Neuron (in vitro differentiated cells): Measurements from ENCODE around the gene FAM13A.

ENCODE experiments used
- H2AFZ ChIP-seq: one replicate; pipeline ENCODE4 v1.6.1; 2013; ENCODE audit warnings: low read depth, mild to moderate bottlenecking, inconsistent platforms, low read length, moderate library complexity
- H3K27me3 ChIP-seq: one replicate; pipeline ENCODE4 v1.6.1; 2013; ENCODE audit warnings: low read length; ENCODE audit not compliant: insufficient read depth
- H3K36me3 ChIP-seq: one replicate; pipeline ENCODE4 v1.6.1; 2013; ENCODE audit warnings: low read length; ENCODE audit not compliant: insufficient read depth
- H3K4me1 ChIP-seq: one replicate; pipeline ENCODE4 v1.6.1; 2013; ENCODE audit warnings: low read length; ENCODE audit not compliant: insufficient read depth
- H3K4me3 ChIP-seq: 2 replicates; pipeline ENCODE4 v1.5.1; 2013; ENCODE audit warnings: mild to moderate bottlenecking, low read length, moderate library complexity
- H3K9me3 ChIP-seq: one replicate; pipeline ENCODE4 v1.6.1; 2013; ENCODE audit warnings: low read length

The FAM13A gene

DNA sequence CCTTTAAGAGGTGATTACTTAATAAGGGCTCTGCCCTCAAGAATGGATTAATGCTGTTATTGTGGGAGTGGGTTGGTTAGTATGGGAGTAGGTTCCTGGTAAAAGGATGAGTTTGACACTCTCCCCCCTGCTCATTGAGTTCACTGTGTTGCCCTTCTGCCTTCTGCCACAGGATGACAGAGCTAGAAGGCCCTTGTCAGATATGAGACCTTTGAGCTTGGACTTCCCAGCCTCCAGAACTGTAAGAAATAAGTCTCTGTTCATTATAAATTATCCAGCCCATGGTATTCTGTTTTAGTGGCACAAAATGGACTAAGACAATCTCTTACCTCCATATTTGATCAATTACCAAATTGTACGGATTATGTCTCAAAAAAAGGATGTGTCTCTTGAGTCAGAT, 245.1 kb downstream of the FAM13A start:
- Histone ChIP-seq H2AFZ (no peak overlapping the region), H3K27me3 (no peaks in the 10 kb centered on the region), H3K4me3 (no peak overlapping the region), H3K9me3 (peaks cover 2% of the 10 kb centered on the region), H3K4me1 (peaks cover 7% of the 10 kb centered on the region), H3K36me3 (no peaks in the 10 kb centered on the region)

DNA sequence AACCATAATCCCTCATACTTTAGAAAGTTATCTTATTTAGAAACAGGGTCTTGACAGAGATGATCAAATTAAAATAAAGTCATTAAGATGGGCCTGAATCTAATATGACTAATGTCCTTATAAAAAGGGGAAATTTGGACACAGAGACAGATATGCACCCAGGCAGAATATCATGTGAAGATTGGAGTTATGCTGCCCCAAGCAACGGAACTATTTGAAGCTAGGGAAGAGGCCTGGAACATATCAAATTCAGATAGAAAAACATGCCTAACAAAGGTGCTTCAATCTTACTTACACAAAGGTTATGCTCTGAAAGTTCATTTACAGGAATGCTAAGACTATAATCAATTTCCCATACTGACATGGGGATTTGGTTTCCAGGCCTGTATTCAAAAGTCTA, 246.7 kb downstream of the FAM13A start:
- Histone ChIP-seq H3K4me1 (no peaks in the 10 kb centered on the region), H3K4me3 (no peak overlapping the region), H3K9me3 (peaks cover 2% of the 10 kb centered on the region), H3K36me3 (no peaks in the 10 kb centered on the region), H2AFZ (no peak overlapping the region), H3K27me3 (no peaks in the 10 kb centered on the region)

DNA sequence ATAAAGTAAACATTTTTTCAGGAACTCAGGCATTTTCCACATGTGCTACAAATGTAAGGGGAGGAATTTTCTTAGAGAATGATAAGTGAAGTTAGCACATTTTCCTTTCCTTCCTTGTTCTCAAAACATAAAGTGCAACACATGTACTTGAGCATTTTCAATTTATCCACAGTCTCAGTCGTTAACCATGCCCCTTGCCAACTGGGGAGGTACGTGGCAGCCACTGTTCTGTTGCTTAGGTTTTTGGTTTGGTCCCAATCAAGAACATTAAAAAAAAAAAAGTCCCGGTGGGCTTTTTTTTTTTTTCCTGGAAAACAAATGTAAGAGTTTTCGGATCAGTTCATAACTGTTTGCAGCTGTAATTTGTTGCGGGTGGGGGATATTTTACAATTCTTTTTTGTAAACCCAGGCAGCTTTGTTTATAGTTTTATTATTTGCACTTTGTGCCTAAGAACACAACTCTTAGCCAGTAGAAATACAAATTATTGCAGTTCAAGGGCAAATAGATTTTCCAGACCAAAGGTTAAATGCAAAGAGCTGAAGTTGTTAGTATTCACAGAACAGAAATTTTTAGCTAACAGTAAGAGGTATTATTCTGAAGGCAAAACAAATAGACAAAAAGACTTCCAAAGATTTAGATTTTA, 247.3 kb downstream of the FAM13A start:
- Histone ChIP-seq H3K36me3 (no peaks in the 10 kb centered on the region), H3K27me3 (no peaks in the 10 kb centered on the region), H3K4me1 (no peaks in the 10 kb centered on the region), H3K9me3 (peaks cover 2% of the 10 kb centered on the region), H3K4me3 (no peak overlapping the region), H2AFZ (no peak overlapping the region)

DNA sequence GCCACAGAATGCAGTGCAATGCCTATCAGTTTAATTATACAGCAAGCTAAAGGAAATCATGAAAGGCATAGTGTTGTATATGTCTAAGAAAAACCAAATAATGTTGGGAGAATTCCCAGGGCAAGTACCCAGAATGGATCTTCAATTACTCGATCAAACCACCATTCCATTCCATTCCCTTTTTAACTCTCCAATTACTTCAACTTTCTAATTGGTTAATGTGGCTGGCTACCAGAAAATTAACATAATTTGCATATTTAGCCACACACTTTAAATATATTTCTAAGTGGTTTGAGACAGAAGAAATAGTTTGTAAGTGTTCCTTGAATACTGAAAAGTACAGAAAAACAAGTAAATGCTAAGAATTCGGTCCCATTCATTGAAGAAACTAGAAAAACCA, 247.9 kb downstream of the FAM13A start:
- Histone ChIP-seq H3K4me1 (no peaks in the 10 kb centered on the region), H3K36me3 (no peaks in the 10 kb centered on the region), H2AFZ (no peak overlapping the region), H3K9me3 (peaks cover 2% of the 10 kb centered on the region), H3K4me3 (no peak overlapping the region), H3K27me3 (no peaks in the 10 kb centered on the region)

DNA sequence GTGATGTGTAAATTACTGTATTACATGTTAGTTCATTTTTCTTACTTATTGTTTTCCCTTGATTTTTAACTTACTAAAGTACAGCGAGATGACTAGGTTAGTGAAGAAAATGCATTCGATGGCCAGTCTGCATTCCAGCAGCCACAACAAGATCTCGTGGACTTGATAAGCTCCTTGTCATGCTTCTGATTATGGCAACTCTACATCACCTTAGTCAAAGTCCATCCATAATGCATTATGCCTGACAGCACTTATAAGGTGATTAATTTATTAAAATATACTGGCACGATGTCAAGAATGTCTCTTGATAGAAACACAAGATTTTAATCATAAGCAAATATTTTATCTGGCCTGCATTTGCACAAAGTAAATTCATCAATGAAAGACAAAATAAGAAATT, 249.5 kb downstream of the FAM13A start:
- Histone ChIP-seq H3K36me3 (no peaks in the 10 kb centered on the region), H3K4me1 (no peaks in the 10 kb centered on the region), H3K9me3 (peaks cover 2% of the 10 kb centered on the region), H3K27me3 (no peaks in the 10 kb centered on the region), H2AFZ (no peak overlapping the region), H3K4me3 (no peak overlapping the region)

DNA sequence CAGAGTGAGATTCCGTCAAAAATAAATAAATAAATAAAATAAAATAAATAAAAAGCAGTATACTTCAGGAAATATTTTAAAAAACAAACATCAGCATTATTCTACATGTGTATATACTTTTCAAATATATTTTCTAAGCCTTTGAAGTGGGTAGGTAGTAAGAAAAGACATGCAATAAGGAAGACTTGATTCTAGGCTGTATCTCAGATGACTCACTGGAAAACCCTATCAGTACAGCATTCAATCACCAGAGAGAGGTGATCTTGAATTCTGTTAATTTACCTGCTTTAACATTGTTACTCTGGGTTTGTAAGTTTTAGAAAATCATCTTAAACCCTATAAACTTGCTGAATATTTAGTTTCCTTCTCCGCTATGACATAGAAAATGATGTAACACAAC, 252.8 kb downstream of the FAM13A start:
- H3K4me3 ChIP-seq = no peak overlapping the region
- no peaks in the 10 kb centered on the region for H3K4me1 ChIP-seq
- H2AFZ ChIP-seq = no peak overlapping the region
- no peaks in the 10 kb centered on the region for H3K9me3 ChIP-seq
- H3K36me3 ChIP-seq = no peaks in the 10 kb centered on the region
- H3K27me3 ChIP-seq = no peaks in the 10 kb centered on the region

DNA sequence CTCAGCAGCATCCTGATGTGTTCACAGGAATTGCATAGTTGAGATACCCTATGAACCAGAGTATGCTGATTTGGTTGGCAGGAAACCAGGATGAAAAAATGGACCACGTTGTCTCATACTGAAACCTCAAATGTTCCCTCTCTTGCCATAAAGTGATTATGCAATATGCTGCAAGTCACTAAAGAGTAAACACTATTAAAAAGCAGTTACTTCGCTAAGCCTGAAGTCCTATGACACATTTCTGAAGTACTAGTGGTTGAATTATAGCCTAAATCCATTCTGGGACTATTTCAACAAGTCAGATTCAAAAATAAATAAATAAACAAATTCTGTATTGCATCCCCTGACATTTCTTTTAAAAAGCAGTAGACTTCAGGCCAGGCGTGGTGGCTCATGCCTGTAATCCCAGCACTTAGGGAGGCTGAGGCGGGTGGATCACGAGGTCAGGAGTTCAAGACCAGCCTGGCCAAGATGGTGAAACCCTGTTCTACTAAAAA, 253.3 kb downstream of the FAM13A start:
- Histone ChIP-seq H3K4me1 (peaks cover 1% of the 10 kb centered on the region), H3K27me3 (no peaks in the 10 kb centered on the region), H3K9me3 (no peaks in the 10 kb centered on the region), H3K36me3 (no peaks in the 10 kb centered on the region), H2AFZ (no peak overlapping the region), H3K4me3 (no peak overlapping the region)

DNA sequence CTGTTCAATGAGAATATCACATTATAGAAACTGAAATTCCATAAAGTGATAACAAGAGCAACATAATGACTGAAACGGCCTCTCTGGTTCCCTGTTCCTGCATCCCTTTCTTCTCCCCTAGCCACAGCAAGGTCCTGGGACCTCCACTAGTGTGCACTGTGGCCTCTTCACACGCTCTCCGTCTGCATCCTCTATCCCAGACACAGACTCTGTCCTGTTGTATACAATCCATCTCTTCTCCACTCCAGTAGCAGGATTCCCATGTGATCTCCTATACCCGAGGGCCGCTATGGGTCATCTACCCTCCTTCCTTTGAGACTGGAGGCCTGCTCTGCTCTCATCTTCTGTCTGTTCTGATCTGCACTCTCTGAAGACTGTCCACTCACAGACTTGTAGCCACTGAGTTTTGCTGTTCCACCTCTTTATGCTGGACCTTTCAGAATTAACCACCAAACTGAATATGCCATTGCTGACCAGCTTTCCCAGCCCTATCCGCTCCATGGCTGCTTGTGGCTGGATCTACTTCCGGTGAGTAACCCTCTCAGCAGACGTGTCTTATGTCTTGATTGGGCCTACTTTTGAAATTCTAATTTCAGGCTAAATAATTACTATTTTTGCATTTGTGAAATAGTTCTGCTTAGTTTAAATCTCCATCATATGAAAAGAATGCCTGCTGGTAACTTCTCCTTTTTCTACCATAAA, 254.2 kb downstream of the FAM13A start:
- H3K4me3 ChIP-seq = no peak overlapping the region

DNA sequence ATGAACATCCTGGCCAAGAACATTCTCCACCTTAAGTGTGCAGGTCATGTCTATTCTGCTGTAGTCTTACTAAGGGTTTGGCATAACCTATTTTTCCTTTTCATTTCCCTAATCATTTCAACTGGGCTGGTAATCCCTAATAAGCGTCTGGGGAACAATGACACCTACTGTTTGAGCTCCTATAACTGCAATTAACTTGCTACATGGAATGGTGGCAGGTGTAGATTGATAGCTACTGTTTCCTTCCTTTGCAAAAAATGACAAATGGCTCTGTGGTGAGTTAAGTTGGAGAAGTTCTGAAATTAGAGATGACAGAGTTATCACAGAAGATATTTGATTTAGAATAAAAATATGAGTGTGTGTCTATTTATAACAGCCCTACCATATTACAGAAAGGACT, 254.8 kb downstream of the FAM13A start:
- H2AFZ ChIP-seq = no peak overlapping the region

More for the DNA sequence above, 254.2 kb downstream of the FAM13A start:
- no peak overlapping the region for H2AFZ ChIP-seq
- no peaks in the 10 kb centered on the region for H3K27me3 ChIP-seq
- H3K9me3 ChIP-seq = no peaks in the 10 kb centered on the region
- H3K4me1 ChIP-seq = peaks cover 10% of the 10 kb centered on the region
- H3K36me3 ChIP-seq = no peaks in the 10 kb centered on the region

DNA sequence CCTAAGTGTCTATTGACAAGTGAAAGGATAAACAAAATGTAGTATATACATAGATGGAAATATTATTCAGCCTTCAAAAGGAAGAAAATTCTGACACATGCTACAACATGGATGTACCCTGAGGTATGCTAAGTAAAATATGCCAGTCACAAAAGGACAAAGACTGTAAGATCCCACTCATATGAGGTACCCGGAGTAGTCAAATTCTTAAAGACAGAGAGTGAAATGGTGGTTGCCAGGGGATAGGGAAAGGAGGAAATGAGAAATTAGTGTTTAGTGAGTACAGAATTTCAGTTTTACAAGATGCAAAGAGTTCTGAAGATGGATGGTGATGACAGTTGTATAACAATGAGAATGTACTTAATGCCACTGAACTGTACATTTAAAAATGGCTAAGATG, 257.1 kb downstream of the FAM13A start:
- no peak overlapping the region for H3K4me3 ChIP-seq
- no peak overlapping the region for H2AFZ ChIP-seq
- H3K9me3 ChIP-seq = no peaks in the 10 kb centered on the region
- no peaks in the 10 kb centered on the region for H3K36me3 ChIP-seq
- no peaks in the 10 kb centered on the region for H3K27me3 ChIP-seq
- H3K4me1 ChIP-seq = peaks cover 10% of the 10 kb centered on the region

More for the DNA sequence above, 254.8 kb downstream of the FAM13A start:
- H3K4me1 ChIP-seq = peaks cover 10% of the 10 kb centered on the region
- H3K36me3 ChIP-seq = no peaks in the 10 kb centered on the region
- H3K9me3 ChIP-seq = no peaks in the 10 kb centered on the region
- no peaks in the 10 kb centered on the region for H3K27me3 ChIP-seq
- H3K4me3 ChIP-seq = no peak overlapping the region

DNA sequence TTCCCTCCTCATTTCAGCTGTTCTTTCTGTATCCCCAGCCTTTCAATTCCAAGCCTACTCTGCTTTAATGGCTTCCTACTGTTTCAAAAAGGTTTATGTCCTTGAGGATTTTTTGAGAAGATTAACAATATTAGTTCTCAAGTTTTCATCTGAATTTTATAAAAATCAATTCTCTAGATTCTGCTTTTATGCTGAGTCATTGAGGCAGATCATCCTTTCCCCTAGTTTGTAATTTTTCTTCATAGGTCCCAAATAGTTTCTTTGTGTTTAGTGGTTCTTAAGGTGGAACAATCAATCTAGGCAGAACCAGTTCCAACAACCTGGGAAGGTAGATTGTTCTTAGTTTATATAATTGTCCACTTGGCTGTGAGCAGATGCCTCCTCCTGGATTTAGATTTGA, 259.3 kb downstream of the FAM13A start:
- H3K36me3 ChIP-seq = no peaks in the 10 kb centered on the region
- H3K4me3 ChIP-seq = no peak overlapping the region
- H3K27me3 ChIP-seq = no peaks in the 10 kb centered on the region
- no peak overlapping the region for H2AFZ ChIP-seq
- peaks cover 10% of the 10 kb centered on the region for H3K4me1 ChIP-seq
- H3K9me3 ChIP-seq = no peaks in the 10 kb centered on the region

DNA sequence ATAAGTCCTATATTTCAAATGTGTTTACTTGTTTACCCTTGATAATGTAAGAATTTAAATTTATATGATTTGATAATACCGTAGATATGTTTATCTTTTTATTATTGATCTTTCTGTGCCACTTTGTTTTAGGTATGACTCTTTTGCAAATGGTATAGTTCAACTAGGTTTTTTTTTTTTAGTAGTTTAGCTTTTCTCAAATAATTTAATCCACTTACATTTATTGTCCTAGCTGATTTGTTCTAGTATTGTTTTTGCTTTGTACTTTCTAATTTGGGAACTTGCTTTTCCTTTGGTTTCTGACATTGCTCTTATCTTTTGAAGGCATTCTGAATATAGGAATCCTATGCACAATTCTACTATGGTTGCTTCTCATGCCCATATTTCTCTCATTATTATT, 260.4 kb downstream of the FAM13A start:
- Histone ChIP-seq H3K9me3 (no peaks in the 10 kb centered on the region), H3K4me3 (no peak overlapping the region), H3K4me1 (peaks cover 10% of the 10 kb centered on the region), H3K27me3 (no peaks in the 10 kb centered on the region), H3K36me3 (no peaks in the 10 kb centered on the region), H2AFZ (no peak overlapping the region)

DNA sequence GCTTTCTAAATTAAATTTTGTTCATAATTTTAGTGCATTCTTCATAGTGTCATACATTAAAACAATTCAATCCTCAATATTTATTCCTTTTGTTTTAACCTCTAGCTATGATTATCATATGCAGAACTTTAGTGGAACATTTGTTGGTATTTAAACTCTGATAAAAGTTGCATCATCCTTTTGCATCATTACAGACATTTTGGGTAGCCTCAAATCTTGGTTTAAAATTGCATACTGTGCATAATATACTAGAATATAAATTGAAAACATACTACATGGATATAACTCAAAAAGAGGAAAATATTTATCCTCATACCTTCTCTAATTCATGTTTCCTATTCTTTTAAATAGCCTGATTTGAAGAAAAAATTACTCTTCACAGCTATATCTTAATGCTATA, 262.0 kb downstream of the FAM13A start:
- H3K9me3 ChIP-seq = no peaks in the 10 kb centered on the region
- no peak overlapping the region for H3K4me3 ChIP-seq
- H3K4me1 ChIP-seq = peaks cover 10% of the 10 kb centered on the region
- H3K27me3 ChIP-seq = no peaks in the 10 kb centered on the region
- no peaks in the 10 kb centered on the region for H3K36me3 ChIP-seq
- no peak overlapping the region for H2AFZ ChIP-seq
